ENCODE data around the gene LAMB3. TPM values are rescaled to one million over a fixed set of nuclear protein-coding genes. Genes with fewer than 3 reads are reported as not detected.
A peak's percentile ranks its signal among the peaks of the same experiment; 100 is the strongest.

LAMB3 gene
- total and polyA plus RNA-seq, 10 of the 15 experiments (the other 5 are each of a cell fraction or from before 2014, with no cell fraction given): 0.04 to 1.8 (median 0.10) TPM; not detected in 1

DNA sequence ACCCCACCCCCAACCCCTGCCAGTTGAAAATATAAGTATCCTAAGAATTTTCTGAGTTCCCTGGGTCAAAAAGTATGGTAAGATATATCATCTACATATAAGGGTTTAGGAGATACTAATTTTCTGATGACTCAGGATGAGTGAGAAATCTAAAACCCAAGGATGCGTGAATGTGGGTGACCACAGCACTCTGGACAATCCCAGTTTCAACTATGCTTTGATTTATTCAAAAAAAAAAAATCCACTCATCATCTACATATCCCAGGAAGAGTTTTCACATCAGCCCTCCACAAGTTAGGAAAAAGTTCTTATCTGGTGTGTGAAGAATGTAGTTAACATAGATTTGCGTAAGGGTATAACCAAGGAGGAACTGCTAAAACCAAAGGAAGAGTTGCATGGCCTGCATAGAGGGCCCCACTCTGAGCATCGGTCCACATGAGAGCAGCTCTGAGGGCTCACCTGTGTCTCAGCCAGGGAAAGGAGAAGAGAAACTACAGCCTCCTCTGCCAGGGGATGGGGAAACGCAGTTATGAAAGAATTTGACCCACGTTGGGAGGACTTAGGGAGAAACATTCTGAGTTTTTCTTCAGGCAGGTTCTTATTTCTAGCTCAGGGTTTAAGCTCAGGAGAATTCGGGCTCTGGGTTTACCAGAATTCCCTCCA lies 18.8 kb downstream of the LAMB3 start:
- intact Hi-C loops (cut with micrococcal nuclease; ENCODE audit: unreplicated experiment): no loop called here
- SMC1A ChIA-PET (ENCODE audit: uncharacterized antibody, unreplicated experiment): interaction anchor here (1.0 to 1.1 kb wide), 3 partner anchors 9 to 115 kb away, joined by 3 to 4 read pairs (median 3); no protein-coding TSS in a partner anchor
- POLR2A ChIA-PET: no interaction called here
- BruUV-seq (replicated peaks): no TSS peak
- H3K9me3 ChIP-seq (replicated peaks; ENCODE audit: control insufficient read depth, insufficient read depth, low read length): no peaks in the 10 kb centered on the region
- H3K9ac ChIP-seq (ENCODE audit: control insufficient read depth, insufficient read depth, low read length): no peak overlapping the region
- no peaks in the 10 kb centered on the region; a peak in 1 of 4 replicates for H3K27me3 ChIP-seq (replicated peaks in 1 of 2; ENCODE audit: control insufficient read depth in 2 of 2, insufficient read depth in 2 of 2, low read length in 1 of 2)
- H4K20me1 ChIP-seq (ENCODE audit: control insufficient read depth, insufficient read depth): no peaks in the 10 kb centered on the region
- no peak overlapping the region for H3K27ac ChIP-seq (ENCODE audit: control insufficient read depth, insufficient read depth)
- no peak overlapping the region for H3K4me3 ChIP-seq
- no peaks in the 10 kb centered on the region for H3K36me3 ChIP-seq (ENCODE audit: control insufficient read depth in 2 of 2, insufficient read depth in 2 of 2, low read length in 1 of 2)
- H3K4me2 ChIP-seq (ENCODE audit: control insufficient read depth, insufficient read depth): no peak overlapping the region; the same call in 1 of the 2 replicates
- FAIRE-seq (peak; percentile 57), ATAC-seq (peak; percentile 79), DNase-seq (ENCODE audit: low read depth, low spot score) (no peak)
- TF ChIP-seq TCF3 (IDR thresholded peaks at IDR 0.05; ENCODE audit: borderline replicate concordance, insufficient read depth, low read depth, low read length): no peak
- peak; percentile 59 for TF ChIP-seq SPI1 (IDR thresholded peaks at IDR 0.05; ENCODE audit: borderline replicate concordance, insufficient read depth, low read depth, low read length)
- TF ChIP-seq SIN3A (IDR thresholded peaks at IDR 0.05; ENCODE audit: low read depth, low read length): no peak
- TF ChIP-seq IKZF1 (conservative IDR thresholded peaks at IDR 0.05): no peak
- 24% methylated on average over 6 of the region's 6 CpGs for WGBS (ENCODE audit: insufficient coverage, insufficient replicate concordance, low lambda C conversion rate, missing lambda C conversion rate)
- RAD21 ChIA-PET (ENCODE audit: unreplicated experiment): interaction anchor here (4.1 kb wide), 1 partner anchor 20 kb away, joined by 15 read pairs; the partner anchor contains the start of gene LAMB3
- H3K79me2 ChIP-seq (ENCODE audit: control insufficient read depth, insufficient read depth, low read length): no peaks in the 10 kb centered on the region
- in situ Hi-C loops (cut with MboI): no loop called here
- H2AFZ ChIP-seq (ENCODE audit: control insufficient read depth, low read depth, low read length): no peak overlapping the region
- H3K4me1 ChIP-seq (ENCODE audit: control insufficient read depth, insufficient read depth, low read length): no peaks in the 10 kb centered on the region
- CTCF ChIA-PET: interaction anchor here (0.9 to 13.9 kb wide), 4 partner anchors 27 to 66 kb away, joined by 3 to 211 read pairs (median 3); no protein-coding TSS in a partner anchor
